Stimulated activated CD4-positive, alpha-beta T cell treated with anti-CD3 and anti-CD28 coated beads, Interleukin-1b, Interleukin-23, amount 100 ng/mL, for 24 hours (primary cell): ENCODE results near the gene NRXN3.

Experiments
- DNase-seq, 4 experiments: peaks; one replicate each; pipeline ENCODE4 v3.0.0-alpha.2; 2020; ENCODE audit warnings: low read depth in 4 of 4, low spot score in 1 of 4

Gene NRXN3

DNA sequence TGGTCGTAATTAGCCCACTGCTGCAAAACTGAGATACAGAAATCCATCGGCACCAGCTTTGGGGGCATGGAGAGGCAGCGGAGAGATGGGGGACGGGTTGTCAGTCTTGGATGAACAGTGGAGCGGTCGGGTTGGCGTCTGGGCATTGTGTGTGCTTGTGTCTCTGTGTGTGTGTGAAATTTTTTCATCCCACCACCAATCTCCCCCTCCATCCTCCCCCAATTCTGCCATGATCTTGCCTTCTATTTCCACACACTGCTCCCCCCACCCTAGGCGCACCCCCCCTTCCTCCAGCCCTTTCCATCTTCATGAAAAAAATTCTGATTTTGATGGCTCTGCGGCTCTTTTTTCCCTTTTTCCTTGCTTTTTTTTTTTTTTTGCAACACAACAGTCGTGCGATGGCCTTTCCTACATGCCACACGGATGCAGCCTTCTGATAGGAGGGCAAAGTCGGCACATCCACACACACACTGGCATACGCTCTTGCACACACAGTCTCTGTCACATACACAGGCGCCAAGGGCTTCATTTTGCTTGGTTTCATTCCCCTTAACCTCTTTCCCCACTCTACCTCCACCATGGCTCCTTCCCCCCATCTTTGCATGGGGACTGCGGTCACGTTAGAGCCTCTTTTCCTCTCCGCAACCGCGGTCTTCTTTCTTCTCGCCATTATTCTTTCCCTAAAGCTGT lies 3.3 kb downstream of the NRXN3 start:
- no peak for DNase-seq

DNA sequence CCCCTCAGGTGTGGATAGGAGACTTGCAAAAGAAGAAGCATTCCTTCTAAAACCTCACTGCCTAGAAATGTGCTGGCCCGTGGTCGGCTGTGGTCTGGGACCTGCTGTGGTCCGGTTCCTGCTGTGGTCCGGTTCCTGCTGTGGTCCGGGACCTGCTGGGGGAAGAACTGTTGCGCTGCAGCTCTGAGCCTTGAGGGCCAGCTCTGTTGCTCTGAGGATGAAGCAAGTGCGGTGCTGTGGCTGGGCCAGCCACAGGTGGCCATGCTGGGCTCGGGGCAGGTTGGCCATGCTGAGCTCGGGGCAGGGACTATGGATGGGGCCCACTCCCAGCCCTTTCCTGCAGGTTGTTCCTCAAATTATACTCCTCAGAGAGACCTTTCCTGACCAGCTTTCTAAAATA lies 5.2 kb downstream of the NRXN3 start:
- no peak for DNase-seq

DNA sequence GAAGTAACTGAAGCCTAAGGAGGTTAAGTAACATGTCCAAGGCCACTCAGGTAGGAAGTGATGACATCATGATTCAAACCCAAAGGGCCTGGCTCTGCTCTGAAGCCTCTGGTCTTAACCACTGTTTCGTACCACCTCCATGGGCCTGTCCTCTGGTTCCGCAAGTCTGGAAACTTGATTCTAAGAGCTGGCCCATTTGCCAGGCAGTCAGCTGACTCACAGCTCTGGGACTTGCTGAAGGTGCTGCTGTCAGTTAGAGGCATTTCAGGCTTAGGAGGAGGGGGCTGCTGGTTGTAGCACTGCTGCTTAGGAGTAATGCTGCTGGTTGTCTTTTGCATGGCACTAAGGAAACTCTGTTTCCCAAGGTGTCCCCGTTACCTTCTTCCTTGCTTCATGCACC lies 7.9 kb downstream of the NRXN3 start:
- DNase-seq, result no peak

- DNase-seq, result no peak
Measured at GRCh38 chr14:78178971-78179370, 8.8 kb downstream of the NRXN3 start.

DNA sequence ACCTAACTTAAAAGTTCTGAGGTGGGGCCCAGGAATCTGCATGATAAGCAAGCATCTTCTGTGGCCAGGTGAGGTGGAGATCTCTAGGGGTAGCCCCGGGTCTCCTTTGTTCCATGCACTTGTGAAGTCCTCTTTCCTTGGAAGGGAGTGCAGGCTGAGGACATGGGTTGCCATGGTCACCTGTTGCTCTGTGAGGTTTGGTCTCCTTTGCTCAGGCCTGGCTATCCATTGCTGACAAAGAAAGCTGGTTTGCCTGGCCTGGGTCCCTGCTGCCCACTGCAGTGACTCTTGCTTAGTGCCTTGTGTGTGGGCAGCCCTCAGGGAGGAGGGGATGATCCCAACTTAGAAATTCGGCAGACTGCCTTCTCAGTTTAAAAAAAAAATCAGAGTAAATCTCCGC lies 11.1 kb downstream of the NRXN3 start:
- DNase-seq, result no peak

GRCh38 chr14:78182722-78183121 lies 12.5 kb downstream of the NRXN3 start:
- no peak for DNase-seq

DNA sequence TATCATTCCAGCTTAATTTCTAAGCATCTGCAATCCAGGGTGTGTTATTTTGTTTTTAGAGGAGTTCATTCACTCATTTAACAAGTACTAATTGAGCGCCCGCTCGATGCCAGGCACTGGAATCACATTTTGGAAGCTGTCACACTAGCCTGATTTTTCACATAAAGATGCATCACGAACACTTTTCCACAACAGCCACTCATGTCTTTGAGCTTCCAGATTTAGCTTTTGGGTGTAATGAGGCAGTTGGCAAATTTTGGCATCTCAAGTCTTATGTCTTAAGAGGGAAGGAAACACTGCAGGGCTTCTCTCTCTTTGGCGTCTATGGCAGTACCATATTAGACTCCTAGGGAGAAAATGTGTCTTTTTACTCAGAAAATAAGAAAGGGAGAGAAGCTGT lies 14.0 kb downstream of the NRXN3 start:
- DNase-seq, result no peak

- DNase-seq, result no peak
Measured at GRCh38 chr14:78186277-78186676, 16.1 kb downstream of the NRXN3 start.

- no peak for DNase-seq
Measured at GRCh38 chr14:78188882-78189281, 18.7 kb downstream of the NRXN3 start.

DNA sequence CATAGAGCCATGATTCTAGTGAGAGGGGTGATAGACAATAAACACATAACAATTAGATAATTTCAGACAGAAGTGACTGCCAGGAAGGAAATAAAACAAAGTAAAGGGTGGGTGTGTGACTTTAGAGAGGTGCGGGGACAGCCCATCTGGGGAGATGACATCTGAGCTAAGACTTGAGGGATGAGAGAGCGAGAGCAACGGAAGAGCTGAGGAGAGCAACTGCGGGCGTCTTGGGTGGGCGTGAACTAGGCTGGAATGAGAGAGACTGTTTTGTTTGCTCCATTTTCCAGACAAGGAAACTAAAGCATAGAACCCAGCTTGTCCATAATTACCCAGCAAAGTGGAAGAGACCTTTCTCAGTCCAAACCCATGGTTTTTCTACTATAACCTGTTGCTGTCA lies 25.3 kb downstream of the NRXN3 start:
- DNase-seq, result no peak

DNA sequence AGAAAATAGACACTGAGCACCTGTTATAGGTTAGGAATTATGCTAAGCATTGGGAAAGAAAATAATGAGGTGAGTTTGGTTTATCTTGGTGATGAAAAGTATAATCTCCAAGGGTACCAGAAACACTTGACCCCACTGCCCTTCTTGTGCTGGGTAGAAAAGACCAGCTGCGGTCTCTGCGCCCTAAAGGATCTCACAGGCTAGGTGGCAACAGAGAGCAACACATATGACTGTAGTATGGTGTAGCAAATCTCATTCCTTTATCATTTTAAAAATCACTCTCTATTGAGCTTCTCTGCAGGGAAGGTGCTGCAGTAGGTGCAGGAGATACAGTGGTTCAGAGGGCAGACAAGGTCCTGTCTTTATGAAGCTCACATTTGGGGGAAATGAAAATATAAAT lies 26.1 kb downstream of the NRXN3 start:
- no peak for DNase-seq

GRCh38 chr14:78197051-78197450 lies 26.9 kb downstream of the NRXN3 start:
- no peak for DNase-seq

DNA sequence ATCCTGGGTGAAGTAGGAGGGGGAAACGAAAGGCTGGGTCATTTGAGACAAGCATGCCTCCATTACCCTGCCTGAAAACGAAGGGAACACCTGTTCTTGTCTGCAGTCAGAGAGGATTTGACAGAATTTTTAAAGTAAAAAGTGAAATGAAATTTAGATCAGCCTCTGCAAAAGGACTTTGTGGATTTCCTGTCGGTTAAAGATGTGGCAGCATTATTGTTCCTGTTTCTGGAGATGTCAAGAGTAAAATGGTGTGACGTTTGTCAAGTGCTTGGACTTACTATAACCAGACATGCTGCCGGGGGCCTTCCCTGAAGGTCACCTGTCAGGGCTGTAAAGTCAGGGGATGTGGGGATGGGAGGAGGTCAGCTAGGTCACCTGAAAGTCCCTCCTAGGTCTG lies 32.0 kb downstream of the NRXN3 start:
- DNase-seq, result no peak

- no peak for DNase-seq
Measured at GRCh38 chr14:78202976-78203375, 32.8 kb downstream of the NRXN3 start.

DNA sequence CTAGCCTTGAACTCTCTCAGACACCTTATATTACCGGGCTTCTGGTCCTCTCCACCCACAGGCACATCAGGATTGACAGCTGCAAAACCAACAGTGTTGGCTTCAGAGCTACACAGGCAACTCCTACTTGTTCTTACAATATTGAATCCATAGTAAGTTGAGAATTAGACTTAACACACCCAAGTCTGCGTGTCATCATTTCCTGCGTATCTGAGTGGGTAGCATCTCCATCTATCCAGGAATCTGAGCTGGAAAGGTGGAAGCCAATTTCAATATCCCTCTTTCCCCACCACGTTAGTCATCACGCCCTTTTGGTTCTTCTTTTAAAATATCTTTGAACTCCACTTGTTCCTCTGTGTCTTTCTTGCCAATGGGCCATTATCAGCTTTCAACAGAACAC lies 37.2 kb downstream of the NRXN3 start:
- no peak for DNase-seq

- DNase-seq, result no peak
Measured at GRCh38 chr14:78220273-78220672, 50.1 kb downstream of the NRXN3 start.

DNA sequence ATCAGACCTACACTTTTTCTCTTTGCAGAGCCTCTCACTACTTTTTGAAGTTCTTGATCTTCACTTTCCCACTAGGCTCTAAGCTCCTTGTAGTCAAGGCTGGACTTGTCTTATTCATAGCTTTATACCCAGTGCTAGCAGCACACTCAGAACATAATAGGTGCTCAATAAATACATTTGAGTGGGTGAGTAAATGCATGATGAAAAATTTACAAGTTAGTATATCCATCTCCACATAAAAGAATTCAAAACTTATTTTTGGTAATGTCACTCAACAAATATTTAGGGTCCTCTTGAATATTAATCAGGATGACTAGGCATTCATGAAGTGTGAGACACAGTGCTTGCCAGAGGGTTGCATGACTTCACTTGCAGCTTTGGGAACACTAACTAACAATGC lies 52.6 kb downstream of the NRXN3 start:
- no peak for DNase-seq

- DNase-seq, result no peak
Measured at GRCh38 chr14:78227248-78228077, 57.3 kb downstream of the NRXN3 start.

GRCh38 chr14:78228702-78229327 lies 58.6 kb downstream of the NRXN3 start:
- DNase-seq, result no peak

GRCh38 chr14:78232231-78233000 lies 62.2 kb downstream of the NRXN3 start:
- no peak for DNase-seq

DNA sequence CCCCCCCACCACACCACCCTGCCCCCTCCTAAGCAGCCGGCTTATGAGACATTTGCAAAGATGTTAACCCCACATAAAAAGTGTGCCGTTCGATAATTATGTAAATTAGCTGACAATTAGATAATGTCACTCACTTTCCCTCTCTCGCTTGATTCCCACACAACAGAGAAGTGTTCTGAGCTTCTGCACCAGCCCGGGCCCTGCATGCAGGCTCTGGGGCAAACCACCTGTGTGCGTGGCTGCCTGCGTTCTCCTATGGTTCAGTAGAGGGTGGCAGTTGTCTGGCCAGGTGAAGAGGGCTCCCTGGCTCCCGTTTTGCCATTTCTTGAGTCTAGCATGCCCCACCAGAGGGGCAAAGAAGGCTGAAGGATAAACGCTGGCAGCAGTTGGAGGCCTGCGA lies 68.0 kb downstream of the NRXN3 start:
- DNase-seq, result no peak

DNA sequence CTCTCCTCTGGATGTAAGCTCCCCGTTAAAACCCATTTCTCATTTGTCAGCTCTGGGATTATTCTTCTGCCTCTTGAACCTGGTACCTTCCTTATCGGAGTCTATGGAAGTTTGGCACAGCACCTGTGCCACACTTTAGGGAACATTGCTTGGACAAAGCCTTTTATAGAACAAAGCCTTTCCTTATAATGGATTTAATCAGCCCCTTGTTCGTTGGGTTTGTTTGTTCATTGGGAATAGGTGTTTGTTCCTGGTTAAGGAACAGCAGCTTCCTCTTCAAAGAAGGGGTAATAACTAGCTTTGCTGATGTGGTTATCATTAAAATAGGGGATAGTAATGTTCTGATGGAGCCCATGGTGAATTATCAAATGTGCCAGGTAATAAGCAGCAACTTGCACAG lies 70.4 kb downstream of the NRXN3 start:
- no peak for DNase-seq
